GM15510 (cell line): ENCODE data around the gene MLLT6.

Source experiments
- POLR2A ChIP-seq: IDR thresholded peaks from 3 replicates; pipeline ENCODE4 v1.6.1; 2011; ENCODE audit warnings: borderline replicate concordance; ENCODE audit not compliant: insufficient read length; ENCODE audit errors: extremely low read depth

MLLT6 gene

DNA sequence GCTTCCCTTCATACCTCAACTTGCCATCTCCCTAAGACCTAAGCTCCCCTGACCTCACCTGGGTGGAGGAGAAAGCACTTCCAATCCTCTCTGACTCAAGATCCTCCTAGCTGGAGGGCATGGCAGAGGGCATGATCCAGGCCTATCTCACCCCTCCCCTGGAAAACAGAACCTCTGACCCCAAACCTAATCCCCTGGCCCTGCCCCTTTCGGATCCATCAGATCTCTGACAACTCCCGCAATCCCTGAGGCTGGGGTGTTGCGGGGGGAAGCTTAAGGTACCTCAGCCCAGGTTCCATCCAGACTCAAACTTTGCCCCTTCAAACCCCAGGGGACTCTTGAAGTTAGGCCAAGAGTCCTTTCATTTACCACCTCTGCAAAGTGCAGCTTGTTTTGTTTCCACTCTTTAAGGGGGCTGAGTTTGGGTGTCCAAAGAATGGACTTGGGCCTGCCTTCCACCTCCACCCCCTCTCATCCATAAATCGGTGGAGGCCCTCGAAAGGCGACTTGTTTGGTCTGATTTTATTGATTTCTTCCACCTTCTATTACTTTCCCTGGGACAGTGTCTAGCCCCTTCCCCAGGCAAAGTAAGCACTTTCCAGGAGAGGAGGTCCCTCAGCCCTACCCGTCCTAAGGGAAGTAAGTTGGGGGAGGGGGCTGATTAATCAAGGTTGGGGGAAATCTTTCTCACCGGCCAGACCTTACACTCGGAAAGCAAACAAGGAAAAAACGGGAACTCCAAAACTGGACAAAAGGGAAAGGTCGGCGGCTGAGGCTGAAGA lies 32.9 kb upstream of the MLLT6 start:
- TF ChIP-seq POLR2A = no peak

GRCh38 chr17:38672788-38673706 lies 32.0 kb upstream of the MLLT6 start:
- no peak for TF ChIP-seq POLR2A

DNA sequence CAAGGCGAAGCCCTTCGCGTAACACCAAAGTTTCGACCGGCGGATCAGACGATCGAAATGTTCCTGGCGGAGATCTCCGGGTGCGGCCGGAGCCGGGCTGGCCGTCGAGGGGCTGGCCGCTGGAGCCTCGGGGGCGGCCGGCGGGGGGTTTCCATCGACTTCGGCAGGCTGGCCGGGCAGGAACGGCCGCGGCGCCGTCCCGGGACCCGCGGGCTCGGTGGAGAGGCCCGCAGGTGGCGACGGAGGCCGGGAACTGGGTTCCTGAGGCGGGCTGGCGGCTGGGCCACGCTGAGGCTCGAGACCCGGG lies 31.4 kb upstream of the MLLT6 start:
- TF ChIP-seq POLR2A = no peak

- no peak for TF ChIP-seq POLR2A
Measured at GRCh38 chr17:38674014-38674748, 30.9 kb upstream of the MLLT6 start.

- TF ChIP-seq POLR2A = peak; percentile 59
Measured at GRCh38 chr17:38674749-38675615, 30.1 kb upstream of the MLLT6 start, which contains the start of gene EPOP. EPOP (minus strand) TSS chr17:38674957; CDS start chr17:38674495, 462 bp downstream.

GRCh38 chr17:38676706-38677504 lies 28.2 kb upstream of the MLLT6 start:
- no peak for TF ChIP-seq POLR2A

GRCh38 chr17:38677819-38678218 lies 27.3 kb upstream of the MLLT6 start:
- no peak for TF ChIP-seq POLR2A

GRCh38 chr17:38681096-38681495 lies 24.0 kb upstream of the MLLT6 start:
- TF ChIP-seq POLR2A = no peak

- TF ChIP-seq POLR2A = no peak
Measured at GRCh38 chr17:38685491-38685890, 19.6 kb upstream of the MLLT6 start.

DNA sequence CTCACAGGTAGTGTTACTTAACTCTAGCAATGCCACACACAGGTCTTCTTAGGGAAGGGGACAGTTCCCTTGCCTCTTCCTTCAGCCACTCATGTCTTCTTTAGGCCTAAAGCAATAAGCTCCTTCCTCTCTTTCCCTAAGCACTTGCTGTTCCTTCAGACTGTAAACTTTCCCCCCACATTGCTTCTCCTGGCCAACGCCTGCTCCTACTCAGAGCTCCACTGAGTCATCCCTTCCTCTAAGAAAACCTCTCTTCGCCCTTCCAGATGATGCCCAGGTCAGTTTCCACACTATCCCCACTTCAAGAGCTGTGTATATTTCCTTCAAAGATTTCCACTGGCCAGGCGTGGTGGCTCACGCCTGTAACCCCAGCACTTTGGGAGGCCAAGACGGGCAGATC lies 17.8 kb upstream of the MLLT6 start:
- TF ChIP-seq POLR2A = no peak

DNA sequence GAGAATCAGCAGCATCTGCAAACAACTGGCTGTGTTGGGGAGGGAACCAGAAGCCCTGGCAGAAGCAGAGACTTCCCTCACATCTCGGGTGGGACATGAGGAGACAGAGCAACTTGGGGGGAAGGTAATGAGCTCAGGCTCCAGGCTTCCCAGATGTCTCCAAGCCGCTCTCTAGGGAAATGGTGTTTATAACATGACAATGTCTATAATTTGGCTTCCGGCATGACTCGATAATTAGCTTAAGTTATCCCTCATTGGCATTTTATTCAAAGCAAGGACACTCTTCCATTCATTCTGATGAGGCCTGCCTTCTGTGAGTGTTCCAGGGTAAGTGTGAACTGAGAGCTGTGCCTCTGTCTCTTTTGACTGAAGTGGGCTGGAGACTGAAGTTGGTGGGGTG lies 14.7 kb upstream of the MLLT6 start:
- no peak for TF ChIP-seq POLR2A

GRCh38 chr17:38691154-38691553 lies 13.9 kb upstream of the MLLT6 start:
- no peak for TF ChIP-seq POLR2A

DNA sequence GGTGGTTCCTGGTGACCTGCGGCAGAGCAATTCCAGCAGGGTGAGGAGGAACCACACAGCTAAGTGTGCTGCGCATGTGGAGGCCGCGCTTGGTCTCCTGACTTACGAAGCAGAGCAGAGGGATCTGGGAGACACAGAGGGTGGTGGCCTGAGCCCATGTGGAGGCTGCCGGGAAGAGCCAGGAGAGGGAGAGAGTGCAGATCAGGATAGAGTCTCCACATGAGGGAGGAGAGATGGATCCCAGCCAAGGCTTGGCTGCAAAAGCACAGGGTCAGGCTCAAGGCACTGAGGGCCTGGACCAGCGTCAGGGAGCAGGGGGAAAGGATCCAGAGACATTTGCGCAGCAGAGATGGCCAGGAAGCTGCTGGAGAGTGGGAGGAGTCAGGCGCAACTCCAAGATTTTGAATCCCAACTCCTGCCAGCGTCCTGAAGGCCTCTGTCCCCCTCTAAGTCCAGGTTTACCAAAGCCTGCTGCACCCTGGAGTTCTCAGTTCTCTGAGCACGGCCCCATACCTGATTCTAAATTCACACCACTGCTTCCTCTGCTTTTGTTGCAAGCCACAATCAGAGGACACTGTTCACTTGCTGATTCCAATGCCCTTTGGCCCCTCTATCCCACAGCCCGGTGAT lies 11.3 kb upstream of the MLLT6 start:
- TF ChIP-seq POLR2A = no peak

- no peak for TF ChIP-seq POLR2A
Measured at GRCh38 chr17:38697061-38697820, 7.8 kb upstream of the MLLT6 start.
